Bronchial epithelial cell (primary cell): ENCODE measurements around the gene INSYN2B. TPM values are rescaled to one million over a fixed set of nuclear protein-coding genes. Genes with fewer than 3 reads are reported as not detected.
A peak's percentile ranks its signal among the peaks of the same experiment; 100 is the strongest.

Source experiments
- DNase-seq: peaks from one replicate; pipeline ENCODE4 v3.0.0-alpha.2; 2010; ENCODE audit warnings: low read depth
- FAIRE-seq: peaks from 2 replicates; lab custom pipeline; 2011; peaks lifted over from hg19 to GRCh38; lab: Jason Lieb, UNC
- H3K27me3 ChIP-seq: 2 replicates; pipeline ENCODE4 v1.5.1; 2011; ENCODE audit warnings: low read length; ENCODE audit not compliant: control insufficient read depth, insufficient read depth
- H3K36me3 ChIP-seq: 2 replicates; pipeline ENCODE4 v1.5.1; 2011; ENCODE audit warnings: low read length; ENCODE audit not compliant: control insufficient read depth, insufficient read depth
- H3K4me3 ChIP-seq: 2 replicates; pipeline ENCODE4 v1.5.1; 2011; ENCODE audit warnings: mild to moderate bottlenecking, low read depth, low read length, control low read depth
- CTCF ChIP-seq: IDR thresholded peaks from 2 replicates; pipeline ENCODE4 v1.5.1; 2011; ENCODE audit warnings: mild to moderate bottlenecking, moderate library complexity, low read length, control low read depth, inconsistent platforms; ENCODE audit not compliant: insufficient read depth, severe bottlenecking
- total RNA-seq: library from RNA; depleted of rRNA; stranded (reverse); fragments of >200 nt; gene quantifications from 2 replicates; pipeline ENCODE4 v1.2.1, GENCODE V29; 2014

Gene INSYN2B
- total RNA-seq, 1 donor from 2014 or later: 0.53 TPM

DNA sequence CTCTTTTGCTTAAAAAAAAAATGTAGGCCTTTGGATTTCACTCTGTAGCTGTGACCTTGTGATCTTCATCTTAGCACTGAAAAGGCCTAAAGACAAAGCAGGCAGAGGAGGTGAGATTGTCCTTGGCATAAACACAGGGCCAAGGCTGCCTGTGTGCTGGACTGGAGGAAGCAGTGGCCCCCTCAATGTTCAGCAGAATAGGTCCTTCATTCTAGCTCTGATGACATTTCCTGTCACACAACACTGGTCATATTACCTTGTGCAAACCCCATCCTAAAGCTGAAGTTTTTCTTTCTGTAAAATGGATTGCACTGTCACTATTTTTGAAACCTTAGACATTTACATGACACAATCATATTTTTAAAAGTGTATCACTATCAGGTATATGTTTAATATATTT is 147.4 kb downstream of the INSYN2B start:
- H3K27me3 ChIP-seq: no peaks in the 10 kb centered on the region
- DNase-seq (no peak), FAIRE-seq (no peak)
- no peak overlapping the region for H3K4me3 ChIP-seq
- no peak for TF ChIP-seq CTCF
- no peaks in the 10 kb centered on the region for H3K36me3 ChIP-seq

DNA sequence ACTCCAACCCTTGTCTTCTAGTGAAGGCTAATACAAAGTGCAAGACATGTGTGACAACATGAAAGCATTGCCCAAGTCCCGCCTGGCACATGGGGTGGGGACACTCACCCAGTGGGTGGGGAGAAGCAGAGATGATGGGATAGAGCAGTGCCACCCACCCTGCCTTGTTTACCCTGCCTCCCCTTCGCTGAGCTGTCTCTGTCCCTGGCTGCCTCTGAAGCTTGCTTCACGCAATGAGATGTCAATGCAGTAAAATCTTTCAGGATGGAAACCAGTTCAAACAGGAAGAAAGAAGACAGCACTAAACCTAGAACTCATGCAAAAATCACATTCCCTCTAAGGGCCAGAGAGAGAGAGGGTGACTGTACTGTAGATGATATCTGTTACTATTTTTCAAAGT is 148.0 kb downstream of the INSYN2B start:
- Histone ChIP-seq H3K27me3 (no peaks in the 10 kb centered on the region), H3K36me3 (no peaks in the 10 kb centered on the region), H3K4me3 (no peak overlapping the region)
- no peak for TF ChIP-seq CTCF
- no peak for DNase-seq
- no peak for FAIRE-seq

DNA sequence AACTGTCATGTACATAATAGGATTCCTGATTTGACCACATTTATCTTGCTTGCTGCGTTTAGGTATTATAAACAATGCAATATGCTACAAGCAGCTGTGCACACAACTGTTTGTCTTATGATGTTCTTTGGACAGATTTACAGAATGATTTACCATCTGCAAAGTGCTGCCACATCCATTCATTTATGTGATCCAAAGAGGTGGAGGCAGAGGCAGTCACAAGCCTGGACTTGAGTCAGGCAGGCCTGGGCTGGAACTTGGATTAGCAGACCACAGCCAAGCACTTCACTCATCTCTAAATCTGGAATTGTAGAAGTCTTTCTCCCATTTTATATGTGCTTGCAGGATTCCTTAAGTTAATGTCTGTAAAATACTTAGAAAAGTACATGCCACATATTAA is 149.0 kb downstream of the INSYN2B start:
- H3K36me3 ChIP-seq: no peaks in the 10 kb centered on the region
- DNase-seq (peak; percentile 79), FAIRE-seq (no peak)
- H3K27me3 ChIP-seq: no peaks in the 10 kb centered on the region
- no peak overlapping the region for H3K4me3 ChIP-seq
- no peak for TF ChIP-seq CTCF

- DNase-seq (no peak), FAIRE-seq (no peak)
- TF ChIP-seq CTCF: no peak
- Histone ChIP-seq H3K36me3 (no peaks in the 10 kb centered on the region), H3K4me3 (no peak overlapping the region), H3K27me3 (no peaks in the 10 kb centered on the region)
These were observed 151.9 kb downstream of the INSYN2B start for GRCh38 chr5:169828385-169828784.

DNA sequence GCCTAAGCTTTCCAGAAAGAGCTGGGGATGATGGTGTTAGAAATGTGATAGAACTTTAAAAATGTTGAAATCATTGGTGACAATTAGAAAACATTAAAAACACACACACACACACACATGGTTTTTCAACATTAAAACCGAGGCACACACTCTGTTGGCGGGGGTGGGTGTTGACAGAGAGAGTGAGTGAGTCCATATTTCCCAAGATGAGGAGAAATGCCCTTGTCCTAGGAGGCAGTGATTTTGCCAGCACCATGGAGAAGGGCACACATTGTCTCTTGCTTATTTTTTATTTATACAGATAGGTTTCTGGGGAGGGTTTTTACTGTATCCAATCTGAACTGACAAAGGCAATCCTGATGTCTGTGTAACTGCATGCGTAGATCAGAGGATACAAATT is 152.5 kb downstream of the INSYN2B start:
- Histone ChIP-seq H3K36me3 (no peaks in the 10 kb centered on the region), H3K4me3 (no peak overlapping the region), H3K27me3 (no peaks in the 10 kb centered on the region)
- no peak for TF ChIP-seq CTCF
- FAIRE-seq (no peak), DNase-seq (no peak)

DNA sequence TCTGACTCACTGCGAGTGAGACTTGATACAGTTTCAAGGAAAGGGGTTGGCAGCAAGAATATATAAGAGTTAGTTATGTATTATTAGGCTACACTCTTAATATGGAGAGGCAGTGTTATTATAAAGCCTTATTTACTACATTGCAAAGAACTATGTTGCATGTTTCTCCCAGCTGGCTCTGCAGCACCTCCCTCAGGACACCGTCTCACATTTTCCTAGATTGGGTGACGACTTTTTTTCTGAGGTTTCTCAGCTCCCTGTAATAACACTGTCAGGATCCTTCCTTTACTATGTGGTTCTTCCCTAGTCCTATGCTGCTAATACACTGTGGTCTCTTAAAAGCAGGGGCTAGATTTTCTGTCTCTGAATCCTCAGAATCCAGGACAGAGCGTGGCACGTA is 153.7 kb downstream of the INSYN2B start:
- H3K4me3 ChIP-seq: no peak overlapping the region
- DNase-seq (peak; percentile 10), FAIRE-seq (no peak)
- no peaks in the 10 kb centered on the region for H3K36me3 ChIP-seq
- no peaks in the 10 kb centered on the region for H3K27me3 ChIP-seq
- peak; percentile 28 for TF ChIP-seq CTCF
